ENCODE results near the gene VPS52. TPM values are rescaled to one million over a fixed set of nuclear protein-coding genes. Genes with fewer than 3 reads are reported as not detected.

The VPS52 gene
- total and polyA plus RNA-seq, 9 of the 15 experiments (the other 6 are each of a cell fraction or from before 2014, with no cell fraction given), result 24.4 to 103 (median 40.2) TPM

DNA sequence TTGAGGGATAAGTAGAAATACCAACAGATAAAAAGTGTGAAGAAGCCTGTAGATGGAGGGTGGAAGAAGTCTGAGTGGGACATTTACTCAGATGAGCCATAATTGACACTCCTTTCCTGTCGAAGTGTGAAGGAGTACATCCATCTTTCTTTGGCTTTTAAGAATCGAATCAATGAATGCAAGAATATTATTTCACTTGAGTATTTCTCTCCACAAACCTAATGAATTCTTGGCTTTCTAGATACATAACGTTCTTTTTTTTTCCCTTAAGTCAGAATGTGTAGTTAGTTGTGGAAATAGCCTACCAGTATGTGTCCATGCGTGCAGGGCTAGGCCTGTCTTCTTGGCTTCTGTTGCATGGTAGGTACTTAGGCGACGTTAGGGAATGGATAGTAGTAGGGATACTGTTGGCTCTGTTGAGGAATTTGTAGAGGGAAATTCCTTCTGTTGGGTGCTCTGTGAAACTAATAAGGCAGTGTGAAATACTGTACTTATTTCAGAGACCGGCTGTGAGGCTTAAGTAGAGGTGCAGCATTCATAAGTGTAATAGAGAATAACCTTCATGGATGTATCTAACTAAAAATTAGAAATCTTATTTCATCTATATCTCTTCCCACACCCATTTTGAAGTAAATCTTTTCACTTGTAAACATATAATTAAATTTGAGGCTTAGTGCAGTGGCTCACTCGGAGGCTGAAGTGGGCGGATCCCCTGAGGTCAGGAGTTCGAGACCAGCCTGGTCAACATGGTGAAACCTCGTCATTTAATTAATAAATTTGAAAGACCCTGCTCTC is 1.6 kb upstream of the VPS52 start (continued):
- TF ChIP-seq, protein P1, sequence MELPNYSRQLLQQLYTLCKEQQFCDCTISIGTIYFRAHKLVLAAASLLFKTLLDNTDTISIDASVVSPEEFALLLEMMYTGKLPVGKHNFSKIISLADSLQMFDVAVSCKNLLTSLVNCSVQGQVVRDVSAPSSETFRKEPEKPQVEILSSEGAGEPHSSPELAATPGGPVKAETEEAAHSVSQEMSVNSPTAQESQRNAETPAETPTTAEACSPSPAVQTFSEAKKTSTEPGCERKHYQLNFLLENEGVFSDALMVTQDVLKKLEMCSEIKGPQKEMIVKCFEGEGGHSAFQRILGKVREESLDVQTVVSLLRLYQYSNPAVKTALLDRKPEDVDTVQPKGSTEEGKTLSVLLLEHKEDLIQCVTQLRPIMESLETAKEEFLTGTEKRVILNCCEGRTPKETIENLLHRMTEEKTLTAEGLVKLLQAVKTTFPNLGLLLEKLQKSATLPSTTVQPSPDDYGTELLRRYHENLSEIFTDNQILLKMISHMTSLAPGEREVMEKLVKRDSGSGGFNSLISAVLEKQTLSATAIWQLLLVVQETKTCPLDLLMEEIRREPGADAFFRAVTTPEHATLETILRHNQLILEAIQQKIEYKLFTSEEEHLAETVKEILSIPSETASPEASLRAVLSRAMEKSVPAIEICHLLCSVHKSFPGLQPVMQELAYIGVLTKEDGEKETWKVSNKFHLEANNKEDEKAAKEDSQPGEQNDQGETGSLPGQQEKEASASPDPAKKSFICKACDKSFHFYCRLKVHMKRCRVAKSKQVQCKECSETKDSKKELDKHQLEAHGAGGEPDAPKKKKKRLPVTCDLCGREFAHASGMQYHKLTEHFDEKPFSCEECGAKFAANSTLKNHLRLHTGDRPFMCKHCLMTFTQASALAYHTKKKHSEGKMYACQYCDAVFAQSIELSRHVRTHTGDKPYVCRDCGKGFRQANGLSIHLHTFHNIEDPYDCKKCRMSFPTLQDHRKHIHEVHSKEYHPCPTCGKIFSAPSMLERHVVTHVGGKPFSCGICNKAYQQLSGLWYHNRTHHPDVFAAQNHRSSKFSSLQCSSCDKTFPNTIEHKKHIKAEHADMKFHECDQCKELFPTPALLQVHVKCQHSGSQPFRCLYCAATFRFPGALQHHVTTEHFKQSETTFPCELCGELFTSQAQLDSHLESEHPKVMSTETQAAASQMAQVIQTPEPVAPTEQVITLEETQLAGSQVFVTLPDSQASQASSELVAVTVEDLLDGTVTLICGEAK (IDR thresholded peaks at IDR 0.05), result 0 out of 2 replicates have a peak, but pooled peaks have one; percentile 21
- TF ChIP-seq, protein P1 (CRISPR knock-in tag; IDR thresholded peaks at IDR 0.05), result no peak
- TF ChIP-seq SLC30A9 (CRISPR knock-in tag; IDR thresholded peaks at IDR 0.05), result no peak
- TF ChIP-seq SIN3A (IDR thresholded peaks at IDR 0.05; ENCODE audit: borderline replicate concordance in 2 of 2, control insufficient read depth in 1 of 2, low read depth in 2 of 2, low read length in 2 of 2), result peak in 1 of 2 experiments; percentile 5; a peak in 1 of 4 replicates
- peak; percentile 23 for TF ChIP-seq POLR2B (IDR thresholded peaks at IDR 0.05; ENCODE audit: low read depth, partially characterized antibody)
- no peak for TF ChIP-seq MEF2D (tag; conservative IDR thresholded peaks at IDR 0.05; ENCODE audit: low read depth)
- TF ChIP-seq ZNF444 (CRISPR knock-in tag; IDR thresholded peaks at IDR 0.05), result no peak
